Endometrial microvascular endothelial cells (primary cell): ENCODE data around the gene RXFP4. TPM values are rescaled to one million over a fixed set of nuclear protein-coding genes. Genes with fewer than 3 reads are reported as not detected.
"Not testable (repeated sequence)": the region's sequence is repeated elsewhere in the genome, so short reads cannot be mapped to it uniquely, and the experiment has no call there.

ENCODE experiments used
- in situ Hi-C: cut with HindIII; loops from 2 replicates; pipeline ENCODE4 v1.10.0; 2017; ENCODE audit warnings: low sequenced_read_pairs, low pct_unique_long_range_greater_than_20kb; ENCODE audit errors: inconsistent ontology term
- total RNA-seq: library from RNA; depleted of rRNA; stranded (reverse); fragments of >200 nt; gene quantifications from one replicate; pipeline ENCODE4 v1.2.3, GENCODE V29; 2015; ENCODE audit errors: inconsistent ontology term

RXFP4 gene
- total RNA-seq, 1 donor from 2014 or later = not detected

- in situ Hi-C loops = no loop called here
Observed at GRCh38 chr1:155974208-155975115, 33.0 kb downstream of the RXFP4 start.

GRCh38 chr1:155975375-155976061 lies 34.1 kb downstream of the RXFP4 start:
- in situ Hi-C loops = no loop called here

- in situ Hi-C loops = no loop called here
Observed at GRCh38 chr1:155976062-155976912, 34.8 kb downstream of the RXFP4 start.

- in situ Hi-C loops = no loop called here
Observed at GRCh38 chr1:155976913-155977689, 35.7 kb downstream of the RXFP4 start.

GRCh38 chr1:155977690-155978324 lies 36.4 kb downstream of the RXFP4 start:
- in situ Hi-C loops = no loop called here

GRCh38 chr1:155978325-155978972 lies 37.0 kb downstream of the RXFP4 start, which contains the start of gene ARHGEF2:
ARHGEF2 (minus strand) TSS chr1:155978547; CDS start chr1:155978427, 120 bp downstream.
- in situ Hi-C loops = no loop called here

GRCh38 chr1:155978973-155979429 lies 37.6 kb downstream of the RXFP4 start:
- in situ Hi-C loops = no loop called here

GRCh38 chr1:155979597-155980343 lies 38.3 kb downstream of the RXFP4 start:
- in situ Hi-C loops = no loop called here

- in situ Hi-C loops = no loop called here
Observed at GRCh38 chr1:155981266-155982088, 40.0 kb downstream of the RXFP4 start.

- in situ Hi-C loops = no loop called here
Observed at GRCh38 chr1:155982106-155982505, 40.7 kb downstream of the RXFP4 start.

- in situ Hi-C loops = no loop called here
Observed at GRCh38 chr1:155983191-155984024, 42.0 kb downstream of the RXFP4 start.

GRCh38 chr1:155984341-155984740 lies 42.9 kb downstream of the RXFP4 start:
- in situ Hi-C loops = no loop called here

GRCh38 chr1:155984903-155985645 lies 43.6 kb downstream of the RXFP4 start:
- in situ Hi-C loops = not testable (repeated sequence)

GRCh38 chr1:155989242-155990004 lies 48.0 kb downstream of the RXFP4 start:
- in situ Hi-C loops = no loop called here
